Measurements from ENCODE around the gene NRGN. TPM values are rescaled to one million over a fixed set of nuclear protein-coding genes. Genes with fewer than 3 reads are reported as not detected.

The NRGN gene
- polyA plus RNA-seq, 6 donors from 2014 or later = 1.3 to 8.3 (median 6.0) TPM

DNA sequence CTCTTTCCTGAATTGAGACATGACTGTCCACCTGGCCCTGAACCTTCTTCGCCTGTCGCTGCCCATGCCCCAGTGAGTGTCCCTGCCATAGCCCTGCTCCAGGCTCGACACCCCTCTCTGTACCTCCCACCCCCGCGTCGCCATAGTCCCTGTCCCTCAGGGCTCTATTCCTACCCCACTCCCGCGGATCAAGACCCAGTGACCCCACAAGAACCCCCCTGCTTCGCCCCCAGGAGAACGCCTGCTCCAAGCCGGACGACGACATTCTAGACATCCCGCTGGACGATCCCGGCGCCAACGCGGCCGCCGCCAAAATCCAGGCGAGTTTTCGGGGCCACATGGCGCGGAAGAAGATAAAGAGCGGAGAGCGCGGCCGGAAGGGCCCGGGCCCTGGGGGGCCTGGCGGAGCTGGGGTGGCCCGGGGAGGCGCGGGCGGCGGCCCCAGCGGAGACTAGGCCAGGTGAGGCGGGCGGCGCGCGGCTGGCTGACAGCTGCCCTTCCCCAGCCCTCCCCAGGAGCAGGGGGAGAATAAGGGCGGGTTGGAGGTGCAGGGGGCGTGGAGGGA is 5.6 kb downstream of the NRGN start:
- Mint-ChIP-seq H3K4me3 (peak overlapping the region; percentile 70 to 99 (median 84)), H3K36me3 (no peaks in the 10 kb centered on the region), H3K9me3 (no peaks in the 10 kb centered on the region), H3K27me3 (peaks cover 0 to 9% (median 7%) of the 10 kb centered on the region in 3 donors), H3K4me1 (peaks cover 46 to 60% (median 59%) of the 10 kb centered on the region in 3 donors), H3K27ac (peak overlapping the region in 2 of 6 donors; percentile 47 to 54)
- no peak for ATAC-seq (ENCODE audit: low read depth in 2 of 2)
- no peak for DNase-seq

DNA sequence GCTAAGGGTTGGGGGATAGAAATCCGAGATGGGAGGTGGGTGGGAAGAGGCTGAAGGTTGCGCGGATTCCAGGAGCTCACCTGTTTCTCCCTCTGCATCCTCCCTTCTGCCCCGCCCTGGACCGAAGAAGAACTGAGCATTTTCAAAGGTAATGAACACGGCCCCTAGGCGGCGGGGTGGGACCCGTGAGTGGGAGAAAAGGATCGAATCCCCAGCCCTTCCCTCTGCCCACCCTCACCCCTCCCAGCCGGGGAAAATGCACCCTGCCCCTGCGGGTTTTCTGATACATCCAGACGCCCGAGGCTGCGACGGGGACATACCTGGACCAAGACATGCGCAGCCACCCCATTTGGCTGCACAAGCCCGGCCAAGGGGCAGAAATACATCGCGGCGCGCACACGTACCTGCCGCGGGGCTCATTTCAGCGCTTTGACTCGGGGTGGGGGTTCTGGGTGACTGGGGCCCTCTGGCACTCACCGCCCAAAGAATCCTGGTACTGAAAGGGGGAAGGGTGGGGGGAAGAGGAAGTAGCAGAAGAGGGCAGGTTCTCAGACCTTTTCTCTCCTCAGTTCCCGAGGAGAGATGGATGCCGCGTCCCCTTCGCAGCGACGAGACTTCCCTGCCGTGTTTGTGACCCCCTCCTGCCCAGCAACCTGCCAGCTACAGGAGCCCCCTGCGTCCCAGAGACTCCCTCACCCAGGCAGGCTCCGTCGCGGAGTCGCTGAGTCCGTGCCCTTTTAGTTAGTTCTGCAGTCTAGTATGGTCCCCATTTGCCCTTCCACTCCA is 6.3 kb downstream of the NRGN start:
- DNase-seq = peak; percentile 54
- H3K27me3 Mint-ChIP-seq = peaks cover 0 to 9% (median 7%) of the 10 kb centered on the region in 3 donors
- H3K27ac Mint-ChIP-seq = peak overlapping the region; percentile 87 to 98 (median 94)
- H3K36me3 Mint-ChIP-seq = no peaks in the 10 kb centered on the region
- peak overlapping the region; percentile 89 to 100 (median 98) for H3K4me3 Mint-ChIP-seq
- peak; percentile 51 to 55 for ATAC-seq (ENCODE audit: low read depth in 2 of 2)
- no peaks in the 10 kb centered on the region for H3K9me3 Mint-ChIP-seq
- H3K4me1 Mint-ChIP-seq = peaks cover 43 to 61% (median 57%) of the 10 kb centered on the region in 3 donors

DNA sequence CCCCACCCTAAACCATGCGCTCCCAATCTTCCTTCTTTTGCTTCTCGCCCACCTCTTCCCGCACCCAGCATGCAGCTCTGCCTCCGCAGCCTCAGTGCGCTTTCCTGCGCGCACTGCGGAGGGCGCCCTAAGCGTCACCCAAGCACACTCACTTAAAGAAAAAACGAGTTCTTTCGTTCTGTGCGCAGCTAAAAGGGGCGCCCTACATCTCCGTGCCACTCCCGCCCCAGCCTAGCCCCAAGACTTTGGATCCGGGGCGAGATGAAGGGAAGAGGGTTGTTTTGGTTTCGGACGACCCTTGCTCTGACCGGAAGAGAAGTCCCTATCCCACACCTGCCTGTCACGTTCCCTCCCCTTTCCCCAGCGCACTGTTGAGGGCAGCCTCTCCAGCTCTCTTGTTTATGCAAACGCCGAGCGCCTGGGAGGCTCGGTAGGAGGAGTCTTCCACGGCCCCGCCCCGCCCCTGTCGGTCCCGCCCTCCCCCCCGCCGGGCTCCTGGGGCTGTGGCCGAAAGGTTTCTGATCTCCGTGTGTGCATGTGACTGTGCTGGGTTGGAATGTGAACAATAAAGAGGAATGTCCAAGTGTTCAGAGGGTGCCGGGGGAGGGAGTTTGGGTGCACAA is 7.0 kb downstream of the NRGN start:
- H3K36me3 Mint-ChIP-seq = no peaks in the 10 kb centered on the region
- H3K4me3 Mint-ChIP-seq = peak overlapping the region; percentile 89 to 100 (median 98)
- peaks cover 0 to 3% (median 3%) of the 10 kb centered on the region in 3 donors for H3K27me3 Mint-ChIP-seq
- H3K4me1 Mint-ChIP-seq = peaks cover 41 to 56% (median 53%) of the 10 kb centered on the region in 3 donors
- ATAC-seq (ENCODE audit: low read depth in 2 of 2) (peak; percentile 84 to 85), DNase-seq (peak; percentile 80)
- peak overlapping the region; percentile 87 to 98 (median 94) for H3K27ac Mint-ChIP-seq
- no peaks in the 10 kb centered on the region for H3K9me3 Mint-ChIP-seq

DNA sequence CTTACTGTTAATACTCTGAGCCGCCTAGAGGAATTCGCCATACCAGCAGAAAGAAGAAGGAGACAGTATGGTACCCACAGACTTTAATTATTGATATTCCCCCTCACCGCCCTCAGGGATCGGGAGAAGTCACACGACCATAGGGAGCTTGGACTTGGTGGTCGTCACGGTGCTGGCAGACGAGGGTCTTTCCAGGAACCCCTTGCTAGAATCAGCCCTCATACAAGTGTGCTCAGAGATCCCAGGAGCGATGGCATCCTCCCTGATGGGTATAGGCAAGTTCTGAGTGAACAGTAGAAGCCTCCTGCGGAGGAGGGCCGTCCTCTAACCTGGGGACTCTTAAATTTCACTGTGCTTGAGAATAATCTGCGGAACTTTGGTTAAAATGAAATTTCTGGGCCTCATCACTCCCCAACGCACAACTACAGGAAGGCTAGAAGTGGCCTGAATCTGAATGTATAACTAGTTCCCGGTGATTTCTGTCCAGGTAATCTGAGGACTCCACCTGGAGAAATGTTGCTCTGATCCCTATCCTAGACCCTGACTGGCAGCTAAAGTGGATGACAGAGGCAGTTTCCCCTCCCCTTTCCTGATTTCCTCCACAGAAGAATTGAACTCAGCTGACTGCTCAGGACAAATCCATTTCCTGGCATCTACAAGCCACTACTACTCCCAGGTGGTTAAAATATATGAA is 7.8 kb downstream of the NRGN start:
- peak overlapping the region in 7 of 8 donors; percentile 89 to 100 (median 97) for H3K4me3 Mint-ChIP-seq
- H3K9me3 Mint-ChIP-seq = no peaks in the 10 kb centered on the region
- DNase-seq (no peak), ATAC-seq (ENCODE audit: low read depth in 2 of 2) (no peak)
- H3K36me3 Mint-ChIP-seq = no peaks in the 10 kb centered on the region
- peaks cover 41 to 55% (median 52%) of the 10 kb centered on the region in 3 donors for H3K4me1 Mint-ChIP-seq
- no peaks in the 10 kb centered on the region for H3K27me3 Mint-ChIP-seq
- H3K27ac Mint-ChIP-seq = peak overlapping the region in 2 of 6 donors; percentile 5 to 87

DNA sequence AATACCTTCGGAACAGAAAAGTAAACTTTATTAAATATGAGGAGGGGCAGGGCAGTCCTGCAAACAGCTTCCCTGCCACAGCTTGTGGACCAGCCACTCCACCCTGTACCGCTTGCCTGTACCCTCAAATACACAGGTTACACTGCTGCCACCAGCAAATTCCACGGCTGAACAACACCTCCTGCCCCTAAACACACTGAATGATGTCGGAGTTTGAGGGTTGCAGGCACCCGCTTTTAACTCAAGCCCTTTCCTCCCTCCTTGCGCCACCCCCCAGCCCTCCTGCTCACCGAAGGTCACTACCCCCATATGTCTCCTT is 8.3 kb downstream of the NRGN start:
- Mint-ChIP-seq H3K4me3 (peak overlapping the region in 5 of 8 donors; percentile 30 to 89 (median 57)), H3K4me1 (peaks cover 41 to 58% (median 57%) of the 10 kb centered on the region in 3 donors), H3K27me3 (no peaks in the 10 kb centered on the region), H3K9me3 (no peaks in the 10 kb centered on the region), H3K27ac (peak overlapping the region in 3 of 6 donors; percentile 40 to 85 (median 62)), H3K36me3 (no peaks in the 10 kb centered on the region)
- DNase-seq = no peak
- ATAC-seq (ENCODE audit: low read depth in 2 of 2) = no peak

DNA sequence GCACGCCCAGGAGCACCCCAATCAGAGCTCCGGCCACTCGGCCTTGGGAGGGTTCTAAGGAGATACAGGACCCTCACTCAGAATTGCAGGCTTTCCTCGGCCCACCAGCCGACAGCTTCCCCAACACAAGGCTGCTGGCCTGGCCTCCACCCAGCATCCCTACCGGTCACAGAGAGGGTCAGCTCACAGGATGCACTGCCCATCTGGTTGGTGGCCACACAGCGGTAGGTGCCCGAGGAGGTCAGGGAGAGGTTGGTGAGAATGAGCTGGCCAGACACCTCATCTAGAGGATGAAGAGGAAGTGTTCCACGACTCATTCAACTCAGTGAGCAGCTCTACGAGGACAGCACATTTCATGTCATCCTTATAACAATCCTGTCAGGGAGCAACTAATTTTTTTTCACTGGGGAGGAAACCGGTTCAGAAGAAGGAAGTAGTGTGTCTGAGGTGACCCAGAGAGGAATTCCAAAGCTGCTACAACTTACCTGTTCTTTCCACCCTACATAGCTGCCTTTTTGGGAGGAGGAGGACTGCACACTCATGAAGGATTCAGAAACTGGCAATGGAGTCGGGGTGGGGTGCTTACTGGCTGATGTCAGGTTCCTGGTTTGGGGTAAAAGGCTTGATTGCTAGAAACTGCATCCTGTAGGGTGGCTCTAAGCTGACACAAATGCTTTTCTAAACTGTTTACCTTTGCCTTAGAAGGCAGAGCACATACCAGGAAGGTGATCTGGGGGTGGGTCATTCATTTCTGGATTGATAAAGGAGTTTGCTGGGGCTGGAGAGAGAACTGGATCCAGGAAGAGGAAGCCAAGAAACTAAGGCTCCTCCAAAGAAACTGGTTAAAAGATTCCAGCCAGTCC is 9.0 kb downstream of the NRGN start:
- no peak for DNase-seq
- ATAC-seq (ENCODE audit: low read depth in 2 of 2) = no peak

DNA sequence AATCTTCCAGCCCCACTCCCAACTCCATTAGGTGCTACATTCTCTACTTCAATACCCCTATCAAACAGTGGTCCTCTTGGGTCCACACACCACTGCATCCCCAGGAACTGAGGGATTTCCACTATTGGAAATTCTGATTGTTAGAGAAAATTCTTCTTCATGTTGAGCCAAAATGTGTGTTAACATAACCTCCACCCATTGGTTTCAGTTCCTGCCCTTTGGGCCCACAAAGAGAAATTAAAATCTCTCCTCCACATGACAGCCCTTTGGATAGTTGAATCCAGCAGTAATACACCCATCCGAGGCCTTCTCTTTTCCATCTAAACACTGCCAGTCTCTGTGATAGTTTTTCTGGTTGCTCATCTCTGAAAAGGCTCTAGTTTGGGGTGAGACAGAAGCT is 10.2 kb downstream of the NRGN start:
- Mint-ChIP-seq H3K9me3 (no peaks in the 10 kb centered on the region), H3K27me3 (no peaks in the 10 kb centered on the region), H3K4me1 (peaks cover 44 to 68% (median 59%) of the 10 kb centered on the region in 3 donors), H3K27ac (peak overlapping the region in 1 of 6 donors; percentile 54), H3K36me3 (peaks cover 0 to 6% of the 10 kb centered on the region in 2 donors), H3K4me3 (peak overlapping the region in 7 of 8 donors; percentile 16 to 84 (median 59))
- DNase-seq (no peak), ATAC-seq (ENCODE audit: low read depth in 2 of 2) (no peak)

More for the DNA sequence above, 9.0 kb downstream of the NRGN start:
- Mint-ChIP-seq H3K9me3 (no peaks in the 10 kb centered on the region), H3K4me1 (peaks cover 41 to 63% (median 58%) of the 10 kb centered on the region in 3 donors), H3K27ac (peak overlapping the region in 4 of 6 donors; percentile 40 to 87 (median 79)), H3K27me3 (no peaks in the 10 kb centered on the region), H3K36me3 (no peaks in the 10 kb centered on the region), H3K4me3 (peak overlapping the region in 6 of 8 donors; percentile 35 to 89 (median 52))

DNA sequence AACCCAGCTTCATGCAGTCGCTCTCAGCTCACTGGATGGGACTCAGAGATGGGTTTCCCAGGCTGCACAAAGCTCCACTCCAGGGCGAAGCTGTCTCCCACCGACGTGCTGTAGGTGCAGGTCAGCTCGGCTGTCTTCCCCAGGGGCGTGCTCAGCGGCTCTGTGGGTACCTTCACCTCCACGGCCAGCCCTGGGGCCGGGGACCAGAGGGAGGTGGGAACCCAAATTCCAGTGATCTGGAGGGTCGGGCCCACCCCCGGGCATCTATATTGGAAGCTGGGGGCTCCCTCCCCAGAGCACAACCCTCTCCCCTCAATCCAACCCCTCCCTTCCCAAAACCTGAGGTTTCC is 11.6 kb downstream of the NRGN start:
- peaks cover 0 to 6% of the 10 kb centered on the region in 2 donors for H3K36me3 Mint-ChIP-seq
- peaks cover 39 to 60% (median 51%) of the 10 kb centered on the region in 3 donors for H3K4me1 Mint-ChIP-seq
- peak overlapping the region in 1 of 8 donors; percentile 22 for H3K4me3 Mint-ChIP-seq
- ATAC-seq (ENCODE audit: low read depth in 2 of 2) = no peak
- H3K9me3 Mint-ChIP-seq = no peaks in the 10 kb centered on the region
- H3K27ac Mint-ChIP-seq = no peak overlapping the region
- no peaks in the 10 kb centered on the region for H3K27me3 Mint-ChIP-seq
- no peak for DNase-seq

DNA sequence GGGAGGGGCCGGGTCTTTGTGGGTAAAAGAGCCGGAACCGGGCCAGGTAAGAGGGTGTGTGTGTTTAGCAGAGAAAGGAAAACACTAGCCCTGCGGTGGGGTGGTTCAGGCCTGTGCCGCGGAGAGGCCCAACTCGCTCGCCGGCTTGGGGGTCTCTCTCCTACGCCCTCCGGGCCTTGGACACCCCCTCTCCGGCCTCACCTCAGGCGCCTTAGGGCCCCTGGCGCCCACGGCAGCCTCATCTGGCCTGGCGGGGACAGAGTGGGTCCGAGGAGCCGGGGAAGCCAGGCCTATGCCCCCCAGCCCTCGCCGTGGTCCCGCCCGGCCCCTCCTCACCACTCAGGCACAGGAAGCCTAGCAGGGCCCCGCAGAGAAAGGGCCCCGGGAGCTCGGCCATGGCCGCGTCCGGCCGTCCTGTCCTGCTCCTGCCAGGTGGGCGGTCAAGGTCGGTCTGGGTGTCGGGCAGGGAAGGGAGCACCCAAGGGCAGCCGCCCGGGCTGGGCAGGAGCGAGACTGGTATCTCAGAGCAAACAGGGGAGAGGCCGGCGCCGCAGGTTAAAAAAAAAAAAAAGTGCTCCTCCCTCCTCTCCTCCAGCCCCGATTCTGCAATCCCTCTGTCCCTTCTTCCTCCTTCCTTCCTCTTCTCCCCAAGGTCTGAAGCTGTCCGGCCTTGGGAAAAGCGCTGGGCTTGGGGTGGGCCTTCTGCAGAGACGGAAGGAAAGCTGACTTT is 12.2 kb downstream of the NRGN start, which contains the start of gene VSIG2:
VSIG2 (minus strand) TSS at position 515 of the 730 bp plus-strand sequence; CDS start at position 397, 118 bp downstream.
- Mint-ChIP-seq H3K36me3 (peaks cover 0 to 6% of the 10 kb centered on the region in 2 donors), H3K9me3 (no peaks in the 10 kb centered on the region), H3K4me3 (peak within 1 kb of the TSS in 4 of 8 donors; percentile 29 to 56 (median 46)), H3K4me1 (peaks cover 38 to 58% (median 46%) of the 10 kb centered on the region in 3 donors), H3K27ac (peak within 1 kb of the TSS in 3 of 6 donors; percentile 14 to 66 (median 41)), H3K27me3 (no peaks in the 10 kb centered on the region)
- no peak for ATAC-seq (ENCODE audit: low read depth in 2 of 2)
- DNase-seq = no peak

DNA sequence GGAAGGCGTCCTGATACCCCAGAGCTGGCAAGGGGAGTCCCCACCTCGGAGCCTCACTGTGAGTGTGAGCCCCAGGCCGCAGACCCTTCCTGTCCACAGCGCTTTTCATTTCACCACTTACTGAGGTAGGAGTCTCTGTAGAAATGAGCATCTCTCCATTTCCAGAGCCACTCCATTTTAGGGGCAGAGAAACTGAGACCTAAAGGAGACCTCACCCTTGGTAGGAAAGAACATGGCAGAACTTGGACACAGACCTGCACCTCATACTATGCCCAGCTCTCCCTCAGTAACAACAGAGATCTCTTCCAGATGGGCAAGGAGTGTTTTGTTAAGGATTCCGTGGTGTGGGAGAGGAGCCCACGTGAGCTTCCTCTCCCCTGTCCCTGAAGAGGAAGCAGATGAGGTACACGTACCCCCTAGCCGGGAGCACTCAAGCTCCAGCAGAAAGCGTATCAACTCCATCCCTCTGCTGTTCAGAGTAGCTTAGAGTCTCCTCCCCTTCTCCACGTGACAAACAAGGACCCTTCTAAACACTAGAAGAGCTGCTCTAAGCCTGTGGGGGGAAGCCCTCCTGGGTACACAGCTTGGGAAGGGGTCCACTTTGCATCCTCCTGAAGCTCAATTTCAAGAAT is 12.8 kb downstream of the NRGN start:
- Mint-ChIP-seq H3K36me3 (peaks cover 0 to 6% of the 10 kb centered on the region in 2 donors), H3K27me3 (no peaks in the 10 kb centered on the region), H3K9me3 (no peaks in the 10 kb centered on the region), H3K4me1 (peaks cover 33 to 52% (median 39%) of the 10 kb centered on the region in 3 donors), H3K27ac (peak overlapping the region in 2 of 6 donors; percentile 37 to 41), H3K4me3 (peak overlapping the region in 4 of 8 donors; percentile 29 to 56 (median 46))
- no peak for DNase-seq
- peak in 1 of 2 donors; percentile 28 for ATAC-seq (ENCODE audit: low read depth in 2 of 2)

DNA sequence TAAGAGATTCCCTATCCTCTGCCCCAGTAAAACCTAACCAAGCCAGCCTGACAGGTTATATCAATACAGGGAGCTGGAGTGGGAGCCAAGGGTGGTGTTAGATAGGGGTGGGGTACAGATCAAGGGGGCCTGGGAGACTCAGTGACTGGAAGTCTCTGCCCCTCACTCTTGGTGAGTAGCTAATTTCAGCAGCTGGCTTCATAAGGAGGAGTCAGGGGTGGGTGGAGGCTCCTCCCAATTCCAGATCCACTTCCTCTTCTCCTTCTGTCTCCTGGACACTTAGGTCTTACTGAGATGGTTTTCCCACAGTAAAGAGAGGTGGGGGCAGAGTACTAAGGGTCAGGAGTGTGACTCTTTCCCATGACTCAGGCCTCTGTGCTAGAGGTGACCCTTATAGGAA is 13.5 kb downstream of the NRGN start:
- no peaks in the 10 kb centered on the region for H3K9me3 Mint-ChIP-seq
- ATAC-seq (ENCODE audit: low read depth in 2 of 2) = no peak
- peaks cover 0 to under 1% (median 0%) of the 10 kb centered on the region in 3 donors for H3K27me3 Mint-ChIP-seq
- DNase-seq = no peak
- peaks cover 36 to 52% (median 43%) of the 10 kb centered on the region in 3 donors for H3K4me1 Mint-ChIP-seq
- H3K4me3 Mint-ChIP-seq = peak overlapping the region in 1 of 8 donors; percentile 54
- peaks cover 0 to 6% of the 10 kb centered on the region in 2 donors for H3K36me3 Mint-ChIP-seq
- peak overlapping the region in 2 of 6 donors; percentile 44 to 54 for H3K27ac Mint-ChIP-seq

Measured in naive B cell (primary cell).